ENCODE measurements around the gene GRAP2. TPM values are rescaled to one million over a fixed set of nuclear protein-coding genes. Genes with fewer than 3 reads are reported as not detected.

The GRAP2 gene
- total RNA-seq, 1 experiment from 2014 or later, result not detected

- POLR2A ChIA-PET, result no interaction called here
- H3K27me3 Mint-ChIP-seq (ENCODE audit: insufficient read depth, unreplicated experiment), result no peaks in the 10 kb centered on the region
- no peaks in the 10 kb centered on the region; the same call in 1 of the 2 replicates for H3K27me3 ChIP-seq (replicated peaks; ENCODE audit: control insufficient read depth, insufficient read depth, low read length)
- no peaks in the 10 kb centered on the region for H3K36me3 ChIP-seq (ENCODE audit: control insufficient read depth, insufficient read depth, low read length)
- CTCF ChIA-PET, result interaction anchor here (1.1 kb wide), 1 partner anchor 58 kb away, joined by 4 read pairs; no protein-coding TSS in a partner anchor
- H3K9me3 Mint-ChIP-seq (ENCODE audit: unreplicated experiment), result no peaks in the 10 kb centered on the region
- no peaks in the 10 kb centered on the region for H3K36me3 Mint-ChIP-seq (ENCODE audit: insufficient read depth, unreplicated experiment)
- H3K4me1 ChIP-seq, result peaks cover 11% of the 10 kb centered on the region; the same call in 1 of the 2 replicates
- intact Hi-C loops (cut with micrococcal nuclease; ENCODE audit: unreplicated experiment), result no loop called here
- DNase-seq, result peak in 1 of 2 experiments; percentile 48
- TF ChIP-seq, protein P1, sequence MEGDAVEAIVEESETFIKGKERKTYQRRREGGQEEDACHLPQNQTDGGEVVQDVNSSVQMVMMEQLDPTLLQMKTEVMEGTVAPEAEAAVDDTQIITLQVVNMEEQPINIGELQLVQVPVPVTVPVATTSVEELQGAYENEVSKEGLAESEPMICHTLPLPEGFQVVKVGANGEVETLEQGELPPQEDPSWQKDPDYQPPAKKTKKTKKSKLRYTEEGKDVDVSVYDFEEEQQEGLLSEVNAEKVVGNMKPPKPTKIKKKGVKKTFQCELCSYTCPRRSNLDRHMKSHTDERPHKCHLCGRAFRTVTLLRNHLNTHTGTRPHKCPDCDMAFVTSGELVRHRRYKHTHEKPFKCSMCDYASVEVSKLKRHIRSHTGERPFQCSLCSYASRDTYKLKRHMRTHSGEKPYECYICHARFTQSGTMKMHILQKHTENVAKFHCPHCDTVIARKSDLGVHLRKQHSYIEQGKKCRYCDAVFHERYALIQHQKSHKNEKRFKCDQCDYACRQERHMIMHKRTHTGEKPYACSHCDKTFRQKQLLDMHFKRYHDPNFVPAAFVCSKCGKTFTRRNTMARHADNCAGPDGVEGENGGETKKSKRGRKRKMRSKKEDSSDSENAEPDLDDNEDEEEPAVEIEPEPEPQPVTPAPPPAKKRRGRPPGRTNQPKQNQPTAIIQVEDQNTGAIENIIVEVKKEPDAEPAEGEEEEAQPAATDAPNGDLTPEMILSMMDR (IDR thresholded peaks at IDR 0.05; ENCODE audit: insufficient read depth in 1 of 2, low read depth in 1 of 2, low read length in 1 of 2, severe bottlenecking in 1 of 2, unreplicated experiment in 1 of 2), result no peak
- no peaks in the 10 kb centered on the region for H3K9me3 ChIP-seq
- peaks cover 11% of the 10 kb centered on the region for H3K4me1 Mint-ChIP-seq (ENCODE audit: low read depth, unreplicated experiment)
- H3K4me3 ChIP-seq (ENCODE audit: low read depth, low read length), result no peak overlapping the region
- no peak overlapping the region for H3K4me3 Mint-ChIP-seq (ENCODE audit: unreplicated experiment)
- BruUV-seq (replicated peaks), result no TSS peak
- H3K27ac Mint-ChIP-seq (ENCODE audit: unreplicated experiment), result no peak overlapping the region
Observed at GRCh38 chr22:39967103-39967829, 66.4 kb downstream of the GRAP2 start.

- H3K4me3 Mint-ChIP-seq (ENCODE audit: unreplicated experiment), result no peak overlapping the region
Observed at GRCh38 chr22:39967996-39968972, 67.4 kb downstream of the GRAP2 start.

More at GRCh38 chr22:39967996-39968972, 67.4 kb downstream of the GRAP2 start:
- H3K4me1 Mint-ChIP-seq (ENCODE audit: low read depth, unreplicated experiment), result peaks cover 11% of the 10 kb centered on the region
- DNase-seq, result no peak
- no peak overlapping the region for H3K27ac Mint-ChIP-seq (ENCODE audit: unreplicated experiment)
- Histone ChIP-seq H3K27me3 (replicated peaks; ENCODE audit: control insufficient read depth, insufficient read depth, low read length) (no peaks in the 10 kb centered on the region; the same call in 1 of the 2 replicates), H3K36me3 (ENCODE audit: control insufficient read depth, insufficient read depth, low read length) (no peaks in the 10 kb centered on the region), H3K9me3 (no peaks in the 10 kb centered on the region), H3K4me1 (peaks cover 11% of the 10 kb centered on the region; the same call in 1 of the 2 replicates), H3K4me3 (ENCODE audit: low read depth, low read length) (no peak overlapping the region)
- intact Hi-C loops (cut with micrococcal nuclease; ENCODE audit: unreplicated experiment), result no loop called here
- no peaks in the 10 kb centered on the region for H3K27me3 Mint-ChIP-seq (ENCODE audit: insufficient read depth, unreplicated experiment)
- TF ChIP-seq, protein P1 (IDR thresholded peaks at IDR 0.05; ENCODE audit: insufficient read depth in 1 of 2, low read depth in 1 of 2, low read length in 1 of 2, severe bottlenecking in 1 of 2, unreplicated experiment in 1 of 2), result no peak
- H3K36me3 Mint-ChIP-seq (ENCODE audit: insufficient read depth, unreplicated experiment), result no peaks in the 10 kb centered on the region
- POLR2A ChIA-PET, result no interaction called here
- H3K9me3 Mint-ChIP-seq (ENCODE audit: unreplicated experiment), result no peaks in the 10 kb centered on the region
- BruUV-seq (replicated peaks), result no TSS peak
- CTCF ChIA-PET, result interaction anchor here (1.1 kb wide), 1 partner anchor 57 kb away, joined by 4 read pairs; no protein-coding TSS in a partner anchor
